Tibial nerve (tissue), 3 donors: ENCODE results near the gene PDE3A.

ENCODE experiments used
- EP300 ChIP-seq, 2 donors: sonication (generic); formaldehyde crosslinking; IDR thresholded peaks; one replicate each; pipeline ENCODE4 v1.6.1; 2017; ENCODE audit warnings: antibody characterized with exemption in 2 of 2, mild to moderate bottlenecking in 1 of 2
- POLR2A ChIP-seq, 2 donors: fragments of 450-650 bp; IDR thresholded peaks; one replicate each; pipeline ENCODE4 v1.6.1; 2017; ENCODE audit warnings: antibody characterized with exemption in 2 of 2, mild to moderate bottlenecking in 2 of 2, moderate library complexity in 2 of 2

DNA sequence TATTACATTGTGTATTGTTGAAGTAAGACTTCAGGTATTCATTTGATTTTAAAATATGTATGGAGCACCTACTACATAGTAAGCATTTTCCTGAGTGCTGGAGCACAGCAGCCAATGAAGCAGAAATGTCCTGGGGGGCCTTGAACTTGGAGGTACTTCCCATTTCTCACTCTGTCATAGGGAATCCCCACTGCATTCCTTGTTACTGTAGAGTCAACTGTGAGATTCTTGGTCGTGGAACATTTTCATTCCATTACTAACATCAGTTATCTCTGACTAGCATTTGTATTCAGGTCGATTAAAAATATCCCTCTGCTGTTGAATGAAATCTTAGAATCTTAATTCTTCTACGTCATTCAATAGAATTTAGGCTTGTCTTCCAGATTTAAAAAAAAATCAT lies 66.7 kb downstream of the PDE3A start:
- TF ChIP-seq EP300 (IDR thresholded peaks at IDR 0.05), result no peak
- no peak for TF ChIP-seq POLR2A (IDR thresholded peaks at IDR 0.05)
